GM19193 (cell line): ENCODE data around the gene FOXK2.

ENCODE experiments used
- POLR2A ChIP-seq: IDR thresholded peaks from 4 replicates; pipeline ENCODE4 v1.6.1; 2011; ENCODE audit not compliant: insufficient read depth, insufficient read length; ENCODE audit errors: extremely low read depth

The FOXK2 gene

DNA sequence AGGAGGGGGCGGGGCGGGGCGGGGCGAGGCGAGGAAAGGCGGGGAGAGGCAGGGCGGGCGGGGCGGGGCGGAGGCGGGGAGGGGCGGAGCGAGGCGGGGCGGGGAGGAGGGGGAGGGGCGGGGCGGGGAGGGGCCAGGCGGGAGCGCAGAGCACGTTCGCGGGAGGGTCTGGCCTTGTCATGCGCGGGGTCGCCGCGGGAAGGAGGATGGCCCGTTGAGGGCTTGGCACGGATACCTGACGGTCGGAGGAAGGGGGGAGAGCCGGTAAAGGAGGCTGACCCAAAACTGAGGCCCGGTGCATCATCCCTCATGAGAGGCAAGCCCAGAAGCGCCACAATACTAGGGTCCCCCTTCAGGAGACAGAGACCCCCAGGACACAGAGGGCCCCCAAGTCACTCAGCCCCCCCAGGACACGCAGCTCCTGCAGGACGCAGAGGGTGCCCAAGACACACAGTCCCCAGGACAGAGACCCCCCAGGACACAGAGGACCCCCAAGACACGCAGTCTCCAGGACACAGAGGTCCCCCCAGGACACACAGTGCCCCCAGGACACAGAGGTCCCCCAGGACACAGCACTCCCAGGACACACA, 129.3 kb downstream of the FOXK2 start:
- no peak for TF ChIP-seq POLR2A

DNA sequence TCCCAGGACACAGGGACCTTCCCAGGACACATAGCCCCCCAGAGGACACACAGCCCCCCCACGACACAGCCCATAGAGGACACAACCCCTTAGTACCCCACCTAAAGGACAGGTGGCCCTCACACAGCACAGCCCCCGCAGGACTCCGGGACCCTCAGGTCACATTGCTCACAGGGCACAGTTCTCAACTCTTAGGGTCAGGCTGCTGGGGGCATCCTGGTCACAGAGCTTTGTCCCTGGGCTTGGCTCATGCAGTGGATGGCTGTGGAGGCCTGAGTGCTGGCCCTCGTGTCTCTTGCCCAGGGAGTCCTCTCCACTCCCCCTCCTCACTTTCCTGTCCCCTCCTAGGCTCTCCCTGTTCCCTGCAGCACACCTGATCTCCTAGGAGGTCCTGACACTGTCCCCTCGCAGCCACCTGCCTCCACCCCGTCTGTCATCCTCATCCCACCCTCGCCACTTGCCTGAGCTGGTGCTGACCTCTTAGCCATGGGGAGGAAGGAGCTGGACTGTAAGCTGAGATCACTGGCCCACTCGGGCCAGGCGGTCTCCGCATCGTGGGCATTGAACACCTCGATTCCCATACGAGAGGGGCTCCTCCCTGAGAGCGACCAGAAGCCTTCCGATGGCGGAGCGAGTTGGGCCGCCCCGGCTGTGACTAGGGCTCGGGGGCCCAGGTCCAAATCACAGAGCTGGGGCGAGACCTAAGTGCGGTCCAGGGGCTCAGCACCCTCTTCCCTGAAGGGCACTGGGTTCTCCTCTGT, 130.1 kb downstream of the FOXK2 start:
- TF ChIP-seq POLR2A = no peak

GRCh38 chr17:82650723-82651122, 131.2 kb downstream of the FOXK2 start:
- no peak for TF ChIP-seq POLR2A

DNA sequence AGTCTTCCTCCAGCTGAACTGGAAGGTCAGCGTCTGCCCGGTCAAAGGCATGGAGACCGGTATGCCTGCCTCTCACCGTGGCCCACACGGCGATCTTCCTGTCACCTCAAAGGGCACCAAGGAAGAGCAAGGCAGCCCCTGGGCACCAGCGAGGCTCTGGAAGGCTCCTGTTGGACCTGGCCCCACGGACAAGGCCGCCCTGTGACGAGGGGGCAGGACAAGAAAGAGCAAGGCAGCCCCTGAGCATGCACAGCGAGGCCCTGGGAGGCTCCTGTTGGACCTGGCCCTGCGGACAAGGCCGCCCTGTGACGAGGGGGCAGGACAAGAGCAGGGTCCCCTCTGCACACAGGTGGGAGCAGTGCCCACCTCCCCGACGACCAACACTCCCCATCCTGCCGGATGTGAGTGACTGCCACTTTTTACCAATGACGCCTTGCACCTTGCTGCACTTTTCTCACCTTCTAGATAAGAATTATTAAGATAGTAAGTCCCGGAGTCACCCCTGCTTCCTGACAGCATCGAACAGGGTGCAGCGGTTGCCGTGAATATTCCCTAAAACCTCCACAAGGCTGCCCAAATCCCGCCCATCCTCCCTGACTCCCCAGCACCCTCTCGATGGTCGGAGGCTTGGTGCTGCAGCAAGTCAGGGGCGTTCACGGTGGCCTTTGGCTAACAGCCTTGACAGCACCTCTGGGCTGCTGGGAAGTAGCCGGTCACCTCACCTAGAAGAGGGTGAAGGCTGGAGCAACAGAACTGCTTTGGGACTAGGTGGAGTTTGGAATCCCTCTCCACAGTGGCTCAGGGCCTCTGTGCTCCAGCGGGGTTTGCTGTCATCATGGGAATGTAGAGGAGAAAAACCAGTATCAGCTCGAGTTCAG, 134.4 kb downstream of the FOXK2 start:
- TF ChIP-seq POLR2A = no peak
